Suppressor macrophage treated with lipopolysaccharide for 4 hours (primary cell): ENCODE results near the gene PXDC1.

Source experiments
- DNase-seq: peaks from one replicate; pipeline ENCODE4 v3.0.0-alpha.2; 2020

PXDC1 gene

DNA sequence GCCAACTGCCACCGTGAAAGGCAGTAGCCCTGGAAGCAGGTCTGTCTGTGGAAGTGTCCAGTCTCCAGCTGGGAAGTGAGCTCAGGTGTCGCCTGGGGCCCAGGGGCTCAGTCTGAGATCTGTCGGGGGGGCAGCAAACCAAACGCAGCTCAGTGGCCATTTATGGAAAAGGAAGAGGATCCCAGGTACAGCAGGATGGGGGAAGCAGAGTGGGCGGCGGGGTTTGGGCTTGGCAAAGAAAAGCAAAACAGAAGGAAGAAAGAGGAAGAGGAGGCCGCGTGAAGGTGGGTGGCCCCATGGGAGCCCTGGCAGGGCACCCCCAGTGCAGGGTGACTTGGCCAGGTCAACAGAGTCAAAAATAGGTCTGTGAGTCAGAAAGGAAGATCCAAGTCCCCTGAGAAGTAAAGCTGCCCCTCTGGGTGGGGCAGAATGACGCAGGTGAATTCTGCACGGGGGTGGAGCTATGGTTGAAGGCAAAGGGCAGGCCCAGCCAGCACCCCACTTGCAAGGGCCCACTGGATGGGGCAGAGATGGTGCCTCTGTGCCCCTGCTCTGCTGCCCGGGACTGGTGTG is 5.3 kb downstream of the PXDC1 start:
- DNase-seq: no peak

GRCh38 chr6:3745566-3746118 is 5.9 kb downstream of the PXDC1 start:
- DNase-seq: no peak

- no peak for DNase-seq
Measured at GRCh38 chr6:3744901-3745470, 6.5 kb downstream of the PXDC1 start.

GRCh38 chr6:3744211-3744900 is 7.2 kb downstream of the PXDC1 start:
- no peak for DNase-seq

GRCh38 chr6:3743541-3743940 is 8.0 kb downstream of the PXDC1 start:
- no peak for DNase-seq

DNA sequence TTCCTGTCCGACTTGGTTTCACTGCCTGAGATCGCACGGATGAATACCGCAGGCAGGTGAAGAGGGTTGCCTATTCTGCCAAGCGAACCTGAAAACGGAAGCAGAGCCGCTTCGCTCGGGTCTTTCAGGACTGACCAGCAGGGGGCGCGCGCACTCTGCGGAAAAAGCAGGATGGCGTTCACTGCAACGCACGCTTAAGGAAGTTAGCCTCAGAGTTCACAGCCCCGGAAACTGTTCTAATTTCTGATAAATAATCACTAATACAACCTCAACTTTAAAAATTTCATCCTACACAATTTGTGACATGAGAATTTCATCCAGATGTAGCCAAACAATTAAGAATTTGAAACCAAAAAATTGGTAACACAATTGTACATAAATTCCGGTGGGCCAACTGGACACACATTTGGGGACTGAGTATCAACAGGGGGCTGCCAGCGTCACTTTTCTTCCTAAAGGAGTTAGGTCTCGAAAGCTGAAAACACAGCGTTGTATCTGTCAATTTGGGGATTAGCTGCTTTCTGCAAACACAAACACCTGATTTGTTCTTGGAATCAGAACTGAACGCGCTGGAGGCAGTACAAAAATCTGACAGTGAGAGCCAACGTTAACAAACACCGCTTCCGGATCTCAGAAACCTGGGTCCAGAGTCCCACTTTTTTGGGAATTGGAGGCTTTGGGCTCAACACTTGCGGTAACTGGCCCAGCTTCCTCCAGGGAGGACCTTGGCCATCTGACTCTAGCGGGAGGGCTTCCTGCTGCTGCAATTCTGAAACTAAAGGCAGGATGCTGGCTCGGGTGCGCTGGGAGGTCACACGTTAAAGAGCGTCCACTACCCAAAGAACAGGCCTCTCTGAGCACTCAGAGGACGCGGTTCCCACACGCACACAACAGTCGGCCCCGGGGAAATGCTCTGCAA is 8.8 kb downstream of the PXDC1 start:
- peak; percentile 91 for DNase-seq

DNA sequence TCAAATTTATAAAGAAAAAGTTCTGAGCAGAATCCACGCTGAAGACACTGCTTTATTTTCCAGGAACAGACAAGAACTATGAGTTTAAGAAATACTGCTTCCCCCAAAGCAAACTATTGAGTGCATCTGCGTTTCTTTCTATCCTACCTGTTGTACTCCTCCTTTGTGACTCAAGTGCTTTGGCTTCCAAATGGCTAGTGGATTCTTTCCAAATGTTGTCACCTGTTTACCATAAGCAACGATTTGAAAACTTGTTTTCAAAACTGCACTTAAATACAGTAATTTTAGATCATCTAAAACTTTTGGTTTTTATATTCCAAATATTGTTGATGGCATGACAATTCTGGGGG is 9.5 kb downstream of the PXDC1 start:
- DNase-seq: no peak

- no peak for DNase-seq
Measured at GRCh38 chr6:3741477-3741871, 10.0 kb downstream of the PXDC1 start.

GRCh38 chr6:3740551-3741476 is 10.7 kb downstream of the PXDC1 start:
- DNase-seq: no peak

DNA sequence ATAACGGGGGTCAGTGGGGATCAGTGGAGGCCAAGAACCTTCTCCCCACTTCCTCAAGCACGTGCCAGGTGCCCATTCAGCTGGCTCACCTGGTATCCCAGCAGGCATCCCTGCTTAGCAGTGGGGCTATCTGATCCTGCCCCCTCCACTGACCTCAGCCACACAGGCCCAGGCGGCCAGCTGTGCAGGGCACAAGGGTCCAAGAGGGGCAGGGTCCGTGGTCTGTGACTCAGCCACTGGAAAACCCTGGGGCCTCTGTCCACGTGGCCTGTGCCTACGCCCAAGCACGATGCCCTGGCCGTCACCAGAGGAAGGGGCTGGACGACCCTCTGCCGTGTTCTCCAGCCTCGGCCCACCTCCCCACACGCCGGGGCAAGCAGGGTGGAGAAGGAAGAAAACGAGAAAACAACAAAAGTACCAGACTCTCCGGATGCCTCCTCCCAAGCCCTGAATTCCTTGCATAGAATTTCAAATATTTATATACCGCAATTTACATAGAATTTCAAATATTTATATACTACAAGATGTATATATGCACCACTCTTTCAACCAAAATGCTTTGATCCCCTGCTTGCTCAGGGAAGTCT is 12.1 kb downstream of the PXDC1 start:
- no peak for DNase-seq

- DNase-seq: no peak
Measured at GRCh38 chr6:3738381-3739131, 13.0 kb downstream of the PXDC1 start.

- no peak for DNase-seq
Measured at GRCh38 chr6:3737831-3738210, 13.7 kb downstream of the PXDC1 start.

DNA sequence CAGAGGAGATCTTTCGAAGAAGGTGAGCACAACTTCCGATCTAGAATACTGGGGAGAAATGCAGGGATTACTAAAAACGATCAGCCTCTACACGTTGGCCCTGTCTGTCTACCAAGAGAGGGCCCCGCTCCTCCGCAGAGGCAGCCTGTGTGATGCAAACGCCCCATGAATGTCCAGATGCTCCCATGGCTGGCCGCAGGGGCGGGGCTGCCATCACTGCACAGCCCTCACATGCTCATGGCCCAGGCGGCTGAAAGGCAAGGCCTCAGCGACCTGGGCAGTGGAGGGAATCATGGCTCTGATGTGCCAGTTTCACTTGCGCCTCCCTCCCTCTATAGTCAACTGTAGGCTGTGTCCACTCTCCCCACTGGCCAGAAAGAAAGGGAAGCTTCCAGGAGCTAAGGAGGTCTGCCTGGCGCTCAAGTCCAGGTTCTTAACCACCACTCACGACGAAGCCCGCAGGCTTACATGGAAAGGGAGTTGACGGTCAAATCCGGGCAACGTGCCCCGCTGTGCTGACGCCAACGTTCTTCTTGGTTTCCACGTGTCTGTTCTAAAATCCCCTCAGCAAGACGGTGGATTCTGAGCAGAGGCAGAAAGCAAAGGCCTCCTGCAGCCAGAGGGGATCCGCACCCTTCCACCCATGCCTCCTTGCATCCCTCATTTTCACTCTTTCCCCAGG is 14.2 kb downstream of the PXDC1 start:
- DNase-seq: no peak

DNA sequence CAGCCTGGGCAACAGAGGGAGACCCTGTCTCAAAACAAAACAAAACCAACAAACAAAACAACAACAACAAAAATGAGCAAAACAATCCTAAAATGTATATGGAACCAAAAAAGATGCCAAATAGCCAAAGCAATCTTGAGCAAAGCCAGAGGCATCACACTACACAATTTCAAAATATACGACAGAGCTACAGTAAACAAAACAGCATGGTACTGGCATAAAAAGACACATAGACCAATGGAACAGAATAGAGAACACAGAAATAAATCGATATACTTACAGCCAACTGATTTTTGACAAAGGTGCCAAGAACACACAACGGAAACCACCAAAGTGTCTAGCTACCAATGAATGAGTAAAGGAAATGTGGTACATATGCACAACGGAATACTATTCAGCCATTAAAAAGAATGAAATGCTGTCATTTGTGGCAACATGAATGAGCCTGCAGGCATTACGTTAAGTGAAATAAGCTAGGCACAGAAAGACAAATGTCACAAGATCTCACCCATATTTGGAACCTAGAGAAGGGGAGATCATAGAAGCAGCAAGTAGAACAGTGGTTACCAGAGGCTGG is 16.4 kb downstream of the PXDC1 start:
- DNase-seq: no peak

- DNase-seq: no peak
Measured at GRCh38 chr6:3734023-3734422, 17.5 kb downstream of the PXDC1 start.

- DNase-seq: no peak
Measured at GRCh38 chr6:3733321-3733925, 18.1 kb downstream of the PXDC1 start.

GRCh38 chr6:3732345-3733141 is 19.0 kb downstream of the PXDC1 start:
- DNase-seq: peak; percentile 75

- no peak for DNase-seq
Measured at GRCh38 chr6:3731700-3732099, 19.8 kb downstream of the PXDC1 start.
